ENCODE data around the gene OR2A7.
"Not testable (repeated sequence)": the region's sequence is repeated elsewhere in the genome, so short reads cannot be mapped to it uniquely, and the experiment has no call there.

The OR2A7 gene

DNA sequence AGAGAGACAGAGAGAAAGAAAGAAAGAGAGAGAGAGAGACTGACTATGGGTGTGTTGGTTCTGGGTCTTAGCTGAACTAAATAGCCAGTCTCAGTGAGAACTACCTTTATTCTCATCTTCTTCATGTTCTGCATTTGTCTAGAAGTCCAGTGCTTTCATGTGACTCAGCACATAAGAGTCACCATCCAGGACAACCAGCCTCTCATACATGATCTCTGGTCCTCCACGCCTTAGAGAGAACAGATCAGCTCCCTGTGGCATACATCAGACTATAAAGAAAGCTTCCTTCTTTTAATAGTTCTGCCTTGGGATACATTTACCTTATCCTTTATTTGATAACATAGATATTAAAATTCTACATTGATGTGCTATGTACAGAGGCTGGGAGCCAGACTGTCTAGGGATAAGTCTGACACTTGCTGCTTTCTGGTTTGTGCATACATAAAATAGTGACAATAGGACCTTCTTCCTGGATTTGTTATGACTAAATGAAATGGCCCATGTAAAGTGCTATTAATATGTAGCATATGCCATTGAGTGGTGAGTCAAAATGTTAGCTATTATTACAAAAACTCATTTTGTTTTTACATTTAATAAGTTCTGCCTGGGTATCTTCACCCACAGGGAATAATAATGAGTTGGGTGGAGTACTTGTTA is 16.8 kb downstream of the OR2A7 start:
- H3K4me1 ChIP-seq (ENCODE audit: control insufficient read depth, insufficient read depth, low read length); H3K9ac ChIP-seq (ENCODE audit: low read depth, low read length); H3K27ac ChIP-seq (ENCODE audit: low read depth, low read length); H3K9me3 ChIP-seq (ENCODE audit: control insufficient read depth, insufficient read depth, low read length); H3K36me3 ChIP-seq (ENCODE audit: control insufficient read depth, insufficient read depth, low read length); H3K4me3 ChIP-seq (ENCODE audit: low read depth, low read length); H3K27me3 ChIP-seq (ENCODE audit: control insufficient read depth, insufficient read depth, low read length): not testable (repeated sequence)

GRCh38 chr7:144246967-144247366 is 17.6 kb downstream of the OR2A7 start:
- H3K4me1 ChIP-seq (ENCODE audit: control insufficient read depth, insufficient read depth, low read length); H3K4me3 ChIP-seq (ENCODE audit: low read depth, low read length); H3K9me3 ChIP-seq (ENCODE audit: control insufficient read depth, insufficient read depth, low read length); H3K36me3 ChIP-seq (ENCODE audit: control insufficient read depth, insufficient read depth, low read length); H3K27ac ChIP-seq (ENCODE audit: low read depth, low read length); H3K27me3 ChIP-seq (ENCODE audit: control insufficient read depth, insufficient read depth, low read length); H3K9ac ChIP-seq (ENCODE audit: low read depth, low read length): not testable (repeated sequence)

DNA sequence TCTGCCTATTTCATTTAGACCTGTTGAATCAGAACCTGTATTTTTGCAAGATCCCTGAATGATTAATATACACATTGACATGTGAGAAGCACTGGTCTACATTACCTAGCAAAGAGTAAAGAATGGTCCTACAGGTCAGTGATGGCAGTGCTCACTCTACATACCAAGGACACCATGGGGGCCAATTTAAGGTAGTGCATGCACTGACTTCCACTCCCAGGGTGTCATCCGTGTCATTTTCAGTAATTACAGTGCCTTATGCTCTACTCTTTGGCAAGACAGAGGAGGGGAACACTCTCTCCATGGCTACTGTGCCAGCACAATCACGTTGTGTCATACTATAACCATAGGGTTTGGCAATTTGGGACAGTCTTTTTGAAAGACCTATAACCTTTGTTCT is 19.2 kb downstream of the OR2A7 start:
- not testable (repeated sequence) for H3K36me3 ChIP-seq (ENCODE audit: control insufficient read depth, insufficient read depth, low read length); H3K9ac ChIP-seq (ENCODE audit: low read depth, low read length); H3K27me3 ChIP-seq (ENCODE audit: control insufficient read depth, insufficient read depth, low read length); H3K4me3 ChIP-seq (ENCODE audit: low read depth, low read length); H3K4me1 ChIP-seq (ENCODE audit: control insufficient read depth, insufficient read depth, low read length); H3K9me3 ChIP-seq (ENCODE audit: control insufficient read depth, insufficient read depth, low read length); H3K27ac ChIP-seq (ENCODE audit: low read depth, low read length)

- H3K4me3 ChIP-seq (ENCODE audit: low read depth, low read length); H3K27me3 ChIP-seq (ENCODE audit: control insufficient read depth, insufficient read depth, low read length); H3K9me3 ChIP-seq (ENCODE audit: control insufficient read depth, insufficient read depth, low read length); H3K36me3 ChIP-seq (ENCODE audit: control insufficient read depth, insufficient read depth, low read length); H3K4me1 ChIP-seq (ENCODE audit: control insufficient read depth, insufficient read depth, low read length); H3K27ac ChIP-seq (ENCODE audit: low read depth, low read length); H3K9ac ChIP-seq (ENCODE audit: low read depth, low read length): not testable (repeated sequence)
These were observed 25.2 kb downstream of the OR2A7 start, which contains the start of gene OR2A42 for GRCh38 chr7:144239365-144239764. TSS of gene OR2A42 (minus strand) at chr7:144239605. CDS start at chr7:144232843, 6,762 bp downstream.

- not testable (repeated sequence) for H3K9ac ChIP-seq (ENCODE audit: low read depth, low read length); H3K9me3 ChIP-seq (ENCODE audit: control insufficient read depth, insufficient read depth, low read length); H3K36me3 ChIP-seq (ENCODE audit: control insufficient read depth, insufficient read depth, low read length); H3K4me3 ChIP-seq (ENCODE audit: low read depth, low read length); H3K4me1 ChIP-seq (ENCODE audit: control insufficient read depth, insufficient read depth, low read length); H3K27me3 ChIP-seq (ENCODE audit: control insufficient read depth, insufficient read depth, low read length); H3K27ac ChIP-seq (ENCODE audit: low read depth, low read length)
These were observed 26.0 kb downstream of the OR2A7 start for GRCh38 chr7:144238530-144239082.

GRCh38 chr7:144233039-144233438 is 31.6 kb downstream of the OR2A7 start:
- not testable (repeated sequence) for H3K4me3 ChIP-seq (ENCODE audit: low read depth, low read length); H3K27ac ChIP-seq (ENCODE audit: low read depth, low read length); H3K36me3 ChIP-seq (ENCODE audit: control insufficient read depth, insufficient read depth, low read length)

DNA sequence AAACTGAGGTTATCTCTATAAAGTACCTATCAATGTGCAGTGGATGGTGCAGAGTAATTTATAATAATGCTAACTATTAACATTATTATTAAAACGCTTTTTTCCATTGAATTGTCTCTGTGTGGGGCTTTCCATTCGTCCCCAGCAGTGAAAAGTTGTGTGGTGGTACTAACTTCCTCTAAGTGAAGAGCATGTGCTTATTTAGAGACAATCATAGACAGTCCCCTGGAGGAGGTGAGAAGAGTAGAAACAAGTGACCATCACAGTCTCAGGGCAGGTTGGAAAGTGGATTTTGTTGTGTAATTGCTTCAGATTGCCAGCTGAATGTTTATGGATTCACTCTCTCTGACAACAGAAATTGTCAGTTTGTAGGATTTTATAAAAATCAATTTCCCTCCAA is 33.6 kb downstream of the OR2A7 start:
- not testable (repeated sequence) for H3K4me1 ChIP-seq (ENCODE audit: control insufficient read depth, insufficient read depth, low read length); H3K36me3 ChIP-seq (ENCODE audit: control insufficient read depth, insufficient read depth, low read length); H3K9ac ChIP-seq (ENCODE audit: low read depth, low read length); H3K27ac ChIP-seq (ENCODE audit: low read depth, low read length); H3K9me3 ChIP-seq (ENCODE audit: control insufficient read depth, insufficient read depth, low read length); H3K4me3 ChIP-seq (ENCODE audit: low read depth, low read length); H3K27me3 ChIP-seq (ENCODE audit: control insufficient read depth, insufficient read depth, low read length)

More at GRCh38 chr7:144233039-144233438, 31.6 kb downstream of the OR2A7 start:
- not testable (repeated sequence) for H3K9ac ChIP-seq (ENCODE audit: low read depth, low read length); H3K9me3 ChIP-seq (ENCODE audit: control insufficient read depth, insufficient read depth, low read length); H3K4me1 ChIP-seq (ENCODE audit: control insufficient read depth, insufficient read depth, low read length); H3K27me3 ChIP-seq (ENCODE audit: control insufficient read depth, insufficient read depth, low read length)

GRCh38 chr7:144228810-144229209 is 35.8 kb downstream of the OR2A7 start:
- not testable (repeated sequence) for H3K9me3 ChIP-seq (ENCODE audit: control insufficient read depth, insufficient read depth, low read length); H3K27me3 ChIP-seq (ENCODE audit: control insufficient read depth, insufficient read depth, low read length); H3K4me3 ChIP-seq (ENCODE audit: low read depth, low read length); H3K4me1 ChIP-seq (ENCODE audit: control insufficient read depth, insufficient read depth, low read length); H3K9ac ChIP-seq (ENCODE audit: low read depth, low read length); H3K27ac ChIP-seq (ENCODE audit: low read depth, low read length); H3K36me3 ChIP-seq (ENCODE audit: control insufficient read depth, insufficient read depth, low read length)

DNA sequence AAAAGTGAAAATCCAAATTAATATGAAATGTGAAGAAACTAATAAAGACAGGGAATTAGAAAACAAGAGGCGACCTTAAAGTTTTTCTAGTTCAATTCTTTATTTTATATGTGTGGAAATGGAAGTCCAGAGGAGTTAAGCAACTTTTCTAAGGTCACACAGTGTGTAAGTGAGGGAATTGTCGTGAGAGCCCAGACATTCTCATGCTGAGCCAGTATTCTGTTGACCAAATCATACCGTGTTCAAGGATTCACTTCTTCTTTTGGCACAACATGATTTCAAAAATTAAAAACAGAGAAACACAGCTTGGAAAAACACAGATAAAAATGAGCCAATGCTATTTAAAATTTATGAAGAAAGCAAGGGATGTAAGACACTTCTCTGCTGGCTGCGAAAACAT is 37.7 kb downstream of the OR2A7 start:
- not testable (repeated sequence) for H3K4me1 ChIP-seq (ENCODE audit: control insufficient read depth, insufficient read depth, low read length); H3K4me3 ChIP-seq (ENCODE audit: low read depth, low read length); H3K9ac ChIP-seq (ENCODE audit: low read depth, low read length); H3K36me3 ChIP-seq (ENCODE audit: control insufficient read depth, insufficient read depth, low read length); H3K9me3 ChIP-seq (ENCODE audit: control insufficient read depth, insufficient read depth, low read length); H3K27ac ChIP-seq (ENCODE audit: low read depth, low read length); H3K27me3 ChIP-seq (ENCODE audit: control insufficient read depth, insufficient read depth, low read length)

DNA sequence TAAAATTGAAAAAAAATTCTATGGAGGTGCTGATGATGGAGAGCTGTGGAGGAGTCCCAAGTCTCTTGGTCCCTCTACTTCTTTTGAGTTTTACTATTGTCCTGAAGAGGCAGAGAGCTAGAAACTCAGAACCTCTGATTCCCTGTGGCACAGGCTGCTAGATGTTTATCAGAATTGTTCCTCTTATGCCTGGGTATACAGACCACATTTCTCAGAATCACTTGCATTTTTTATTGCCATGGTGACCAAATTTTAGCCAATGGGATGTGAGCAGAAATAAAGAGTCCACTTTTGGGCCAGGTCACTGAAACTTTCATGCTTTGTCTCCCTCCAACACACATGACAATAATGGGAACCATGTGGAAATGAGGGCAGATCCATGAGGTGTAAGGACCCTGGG is 40.9 kb downstream of the OR2A7 start:
- not testable (repeated sequence) for H3K36me3 ChIP-seq (ENCODE audit: control insufficient read depth, insufficient read depth, low read length); H3K4me1 ChIP-seq (ENCODE audit: control insufficient read depth, insufficient read depth, low read length); H3K27ac ChIP-seq (ENCODE audit: low read depth, low read length); H3K27me3 ChIP-seq (ENCODE audit: control insufficient read depth, insufficient read depth, low read length); H3K9ac ChIP-seq (ENCODE audit: low read depth, low read length); H3K4me3 ChIP-seq (ENCODE audit: low read depth, low read length); H3K9me3 ChIP-seq (ENCODE audit: control insufficient read depth, insufficient read depth, low read length)

GRCh38 chr7:144220531-144220930 is 44.1 kb downstream of the OR2A7 start:
- not testable (repeated sequence) for H3K9me3 ChIP-seq (ENCODE audit: control insufficient read depth, insufficient read depth, low read length); H3K4me3 ChIP-seq (ENCODE audit: low read depth, low read length); H3K4me1 ChIP-seq (ENCODE audit: control insufficient read depth, insufficient read depth, low read length); H3K27ac ChIP-seq (ENCODE audit: low read depth, low read length); H3K36me3 ChIP-seq (ENCODE audit: control insufficient read depth, insufficient read depth, low read length); H3K27me3 ChIP-seq (ENCODE audit: control insufficient read depth, insufficient read depth, low read length); H3K9ac ChIP-seq (ENCODE audit: low read depth, low read length)

GRCh38 chr7:144219149-144219548 is 45.4 kb downstream of the OR2A7 start:
- H3K27me3 ChIP-seq (ENCODE audit: control insufficient read depth, insufficient read depth, low read length); H3K9me3 ChIP-seq (ENCODE audit: control insufficient read depth, insufficient read depth, low read length); H3K9ac ChIP-seq (ENCODE audit: low read depth, low read length); H3K27ac ChIP-seq (ENCODE audit: low read depth, low read length); H3K4me1 ChIP-seq (ENCODE audit: control insufficient read depth, insufficient read depth, low read length); H3K36me3 ChIP-seq (ENCODE audit: control insufficient read depth, insufficient read depth, low read length); H3K4me3 ChIP-seq (ENCODE audit: low read depth, low read length): not testable (repeated sequence)
